ENCODE data around the gene SH3PXD2A.
"Not testable (repeated sequence)": the region's sequence is repeated elsewhere in the genome, so short reads cannot be mapped to it uniquely, and the experiment has no call there.

The SH3PXD2A gene

DNA sequence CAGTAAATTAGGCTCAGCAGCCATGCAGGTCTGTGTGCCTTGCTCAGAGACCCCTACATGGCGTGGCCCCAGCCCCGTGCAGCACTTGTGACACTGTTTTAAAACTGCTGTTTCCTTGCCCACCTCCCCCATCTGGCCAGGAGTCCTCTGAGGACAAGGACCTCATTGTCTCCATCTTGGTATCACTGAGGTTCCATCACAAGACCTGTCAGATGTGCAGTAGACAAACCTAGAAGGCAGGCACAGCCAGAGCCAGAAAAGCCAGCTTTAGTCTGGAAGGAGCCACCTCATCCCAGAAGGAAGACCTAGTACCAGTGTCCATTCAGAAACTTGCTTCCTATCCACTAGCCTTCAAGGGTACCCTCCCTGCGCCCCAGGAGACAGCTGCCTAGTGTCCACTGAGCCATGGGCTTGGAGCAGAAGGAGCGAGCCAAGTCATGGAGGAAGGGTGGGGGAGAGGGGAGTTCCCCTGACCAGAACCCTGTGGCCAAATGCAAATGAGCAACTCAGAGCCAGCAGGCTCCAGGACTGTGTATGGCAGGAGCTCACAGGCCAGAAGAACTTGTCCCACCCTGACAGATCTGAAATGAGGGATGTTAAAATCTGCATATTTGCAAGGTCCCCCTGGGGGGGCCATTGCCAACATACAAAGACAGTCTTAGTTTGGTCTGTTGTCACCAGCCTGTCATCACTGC lies 176.1 kb downstream of the SH3PXD2A start:
- DNase-seq: no peak

DNA sequence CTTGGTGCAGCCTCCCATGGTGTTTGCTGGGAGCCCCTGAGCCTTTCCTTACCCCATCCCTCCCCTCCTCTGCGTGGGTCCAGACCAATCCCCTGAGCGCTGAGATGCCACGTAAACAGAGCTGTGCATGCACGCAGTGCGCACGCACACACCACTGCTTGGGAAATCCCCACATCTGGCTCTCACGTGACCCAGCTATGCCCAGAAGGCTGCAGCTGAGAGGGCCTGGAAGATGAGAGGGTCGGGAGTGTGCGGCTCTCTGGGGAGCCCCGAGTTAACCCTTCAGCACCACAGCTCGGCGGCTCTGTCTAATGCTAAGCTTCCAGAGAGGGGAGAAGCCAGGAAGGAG lies 177.2 kb downstream of the SH3PXD2A start:
- peak; percentile 93 for DNase-seq

DNA sequence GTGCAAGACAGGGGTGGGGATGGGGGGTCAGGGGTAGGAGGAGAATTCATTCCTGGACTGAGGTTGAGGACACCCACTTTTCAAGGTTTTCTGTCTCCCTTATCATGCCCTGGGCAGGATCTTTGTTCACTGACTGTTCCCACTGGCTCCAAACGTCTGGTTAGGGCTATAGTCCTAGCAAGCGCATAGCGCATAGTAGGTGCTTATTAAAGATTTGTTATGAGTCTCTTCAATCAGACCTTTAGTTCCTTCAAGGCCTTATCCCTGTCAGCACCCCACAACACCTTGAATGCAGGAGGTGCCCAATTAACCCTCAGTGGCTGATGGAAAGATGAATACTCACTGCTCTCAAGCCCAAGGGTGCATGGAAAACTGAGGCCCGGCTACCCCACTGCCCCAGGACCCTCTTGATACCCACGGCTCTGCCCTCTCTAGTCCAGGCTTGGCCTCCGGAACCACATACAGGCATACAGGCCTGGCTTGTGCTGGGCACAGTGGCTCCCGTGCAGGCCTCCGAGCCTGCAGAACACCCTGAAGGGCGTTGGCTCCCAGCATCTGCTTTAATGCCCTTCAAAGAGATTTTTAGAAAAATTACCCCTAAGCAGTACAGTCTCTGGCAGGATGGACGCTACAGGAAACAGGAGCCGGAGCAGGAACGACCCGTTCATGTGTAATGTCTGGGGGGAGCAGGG lies 177.7 kb downstream of the SH3PXD2A start:
- no peak for DNase-seq

DNA sequence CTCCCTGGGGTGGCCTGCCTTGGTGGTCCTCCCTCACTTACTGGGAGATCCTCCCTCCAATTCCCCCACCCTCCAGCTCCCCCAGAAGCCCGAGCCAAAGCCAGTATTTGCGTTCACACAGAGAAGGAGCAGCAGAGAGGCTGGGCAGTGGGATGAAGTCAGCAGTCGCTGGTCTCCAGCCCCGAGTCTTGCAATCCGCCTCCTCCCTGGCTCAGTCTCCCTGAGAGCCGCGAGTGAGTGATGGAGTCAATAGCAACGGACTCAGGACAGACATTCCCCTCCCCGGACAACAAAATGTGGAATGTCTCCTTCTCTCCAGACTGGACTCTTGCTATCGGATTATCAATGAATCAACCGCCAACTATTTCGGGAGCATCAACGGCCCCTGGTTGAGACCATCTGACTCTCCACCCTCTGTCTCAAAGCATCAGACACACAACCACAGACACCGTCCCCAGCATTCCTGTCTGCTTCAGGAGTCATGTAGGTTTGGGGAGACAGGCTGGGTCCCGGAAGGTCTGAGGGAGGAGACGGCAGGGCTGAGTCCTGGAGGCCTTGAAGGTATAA lies 178.4 kb downstream of the SH3PXD2A start:
- DNase-seq: peak; percentile 50

DNA sequence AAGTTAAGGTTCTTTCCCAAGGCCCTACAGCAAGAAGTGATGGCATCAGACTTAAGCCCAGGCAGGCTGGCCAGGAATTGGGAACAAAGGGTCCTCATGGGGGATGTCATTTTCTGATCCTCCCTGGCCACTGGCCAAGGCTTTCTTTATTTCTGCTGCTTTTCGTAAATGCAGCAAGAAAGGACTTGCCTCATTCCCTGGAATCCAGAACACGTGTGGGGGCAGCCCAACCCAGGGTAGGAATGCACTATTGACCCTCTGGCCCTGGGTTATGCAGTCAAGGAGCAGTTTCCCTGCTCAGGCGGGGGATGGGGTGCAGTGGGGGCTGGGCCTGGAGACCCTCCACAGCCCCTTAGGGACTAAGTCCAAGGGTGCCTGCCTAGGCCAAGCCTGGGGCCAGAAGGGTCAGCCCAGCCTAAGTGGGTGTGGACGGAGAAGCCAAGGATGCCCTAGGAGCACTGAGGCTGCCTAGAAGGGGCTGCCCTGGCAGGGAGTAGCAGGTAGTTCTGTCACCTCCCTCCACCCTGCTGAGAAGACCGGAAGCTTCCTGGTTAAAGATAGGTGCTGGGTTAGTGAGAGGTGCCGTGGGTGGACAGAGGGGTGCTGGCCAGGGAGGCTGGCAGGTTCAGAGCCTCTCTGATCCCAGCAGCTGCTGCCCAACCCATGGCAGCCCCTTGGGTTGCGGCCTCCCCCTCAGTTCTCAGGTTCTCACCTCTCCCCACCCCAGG lies 179.2 kb downstream of the SH3PXD2A start:
- peak; percentile 12 for DNase-seq

DNA sequence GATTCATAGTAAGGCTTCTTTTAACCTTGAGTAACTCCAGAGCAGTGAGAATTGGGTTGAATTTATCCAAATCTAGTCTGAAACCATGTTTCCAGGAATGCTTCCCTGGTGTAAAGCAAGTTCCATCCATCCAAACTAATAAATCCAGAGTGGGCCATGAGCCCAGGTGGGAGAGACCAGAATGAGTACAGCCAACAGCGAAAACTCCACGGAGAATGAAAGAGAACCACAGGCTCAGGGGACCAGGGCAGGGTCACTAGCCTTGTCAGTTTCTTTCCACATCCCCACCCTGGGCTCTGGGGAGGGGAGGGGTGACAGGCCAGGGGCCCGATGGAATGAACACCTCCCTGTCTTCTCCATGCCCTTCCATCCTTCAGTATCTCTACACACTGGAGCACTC lies 181.8 kb downstream of the SH3PXD2A start:
- DNase-seq: no peak

DNA sequence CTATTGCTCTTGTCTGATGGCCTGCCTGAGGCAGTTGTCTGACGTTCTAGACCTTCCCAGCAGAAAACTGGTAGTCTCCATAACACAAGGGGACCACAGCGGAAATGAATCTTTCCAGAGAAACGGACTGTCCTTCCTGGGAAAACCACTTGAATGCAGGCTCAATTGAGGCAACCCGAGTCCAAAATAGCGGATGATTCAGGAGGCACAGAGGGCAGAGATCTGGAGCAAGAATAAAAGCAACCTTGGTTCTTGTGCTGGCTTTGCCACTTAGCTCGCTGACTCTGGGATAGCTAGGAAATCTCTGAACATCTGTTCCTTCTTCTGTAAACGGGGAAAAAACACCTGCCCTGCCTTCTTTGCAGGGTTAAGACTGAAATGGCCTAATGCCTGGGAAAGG lies 183.0 kb downstream of the SH3PXD2A start:
- DNase-seq: no peak

DNA sequence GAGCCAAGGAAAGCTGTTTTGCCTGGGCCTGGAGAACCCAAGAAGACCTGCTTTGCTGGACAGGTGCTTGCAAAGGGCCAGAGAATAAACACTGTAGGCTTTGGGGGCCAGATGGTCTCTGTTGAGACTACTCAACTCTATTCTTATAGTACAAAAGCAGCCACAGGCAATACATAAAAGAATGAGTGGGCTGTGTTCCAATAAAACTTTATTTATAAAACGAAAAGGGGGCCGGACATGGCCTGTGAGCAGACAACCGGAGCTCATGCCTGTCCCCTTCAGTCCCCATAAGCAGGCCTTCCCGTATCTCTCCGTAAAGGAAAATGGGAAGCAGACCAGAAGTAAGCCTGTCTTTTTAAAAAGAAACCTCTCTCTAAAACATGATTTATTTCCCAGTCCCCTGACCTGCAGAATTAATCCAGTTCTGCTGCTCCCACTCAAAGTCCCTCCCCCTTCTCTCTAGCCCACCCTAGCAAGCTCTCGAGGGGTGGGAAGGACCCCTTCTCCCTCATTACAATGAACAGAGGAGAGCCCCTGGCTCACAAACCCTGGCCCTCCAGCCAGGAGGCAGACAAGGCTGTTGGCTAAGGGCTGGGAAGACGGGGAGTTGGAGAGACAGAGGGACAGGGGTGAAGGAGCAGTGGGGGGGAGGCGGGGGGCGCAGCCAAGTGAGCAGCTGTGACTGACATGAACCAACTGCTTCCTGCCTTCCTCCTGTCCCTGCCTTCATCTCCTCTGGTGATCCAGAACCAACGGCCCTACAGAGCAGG lies 184.1 kb downstream of the SH3PXD2A start:
- no peak for DNase-seq

DNA sequence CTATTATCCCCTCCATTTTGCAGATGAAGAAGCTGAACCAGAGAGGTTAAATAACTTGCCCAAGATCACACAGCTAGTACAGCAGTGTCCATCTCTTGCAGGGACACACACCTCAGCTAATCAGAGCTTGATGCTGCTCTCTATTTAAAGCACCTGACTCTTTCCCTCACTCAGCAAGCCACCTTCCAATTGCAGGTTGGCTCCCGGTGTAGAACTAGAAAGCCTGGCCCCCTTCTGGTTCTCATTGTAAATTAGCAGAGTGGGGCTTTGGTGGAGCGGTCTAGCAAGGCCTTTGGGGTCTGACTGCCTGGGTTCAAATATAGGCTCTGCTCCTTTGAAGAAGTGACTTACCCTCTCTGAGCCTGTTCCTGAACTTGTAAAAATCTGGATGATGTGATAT lies 185.4 kb downstream of the SH3PXD2A start:
- DNase-seq: no peak

DNA sequence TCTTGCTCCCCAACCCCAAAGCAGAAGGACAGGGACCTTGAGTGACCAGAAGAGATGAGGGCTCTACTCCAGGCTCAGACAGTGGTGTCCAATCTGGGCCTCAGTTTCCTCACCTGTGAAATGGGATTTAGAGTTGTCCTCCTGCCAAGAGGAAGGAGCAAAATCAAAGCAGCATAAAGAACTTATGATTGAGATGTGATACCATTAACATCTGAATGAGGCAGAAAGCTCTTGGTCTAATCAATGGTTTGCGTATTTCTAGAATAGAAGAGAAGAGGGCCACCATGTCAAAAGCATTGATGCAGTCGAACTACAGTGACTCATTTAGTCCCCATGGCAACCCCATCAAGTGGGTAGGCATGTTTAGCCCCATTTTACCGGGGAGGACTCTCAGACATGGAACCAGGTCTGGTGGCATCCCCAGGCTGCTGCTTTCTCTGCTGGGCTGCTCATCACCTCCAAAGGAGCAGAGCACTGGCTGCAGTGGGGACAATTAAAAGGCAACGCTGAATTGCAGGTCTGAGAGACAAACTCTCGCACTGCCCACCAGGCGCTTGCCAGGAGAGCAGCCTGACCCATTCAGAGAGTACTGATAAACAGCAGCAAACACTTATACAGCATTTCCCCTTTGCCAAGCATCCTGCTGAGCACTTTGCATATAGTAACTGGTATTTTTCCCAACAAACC lies 186.0 kb downstream of the SH3PXD2A start:
- no peak for DNase-seq

DNA sequence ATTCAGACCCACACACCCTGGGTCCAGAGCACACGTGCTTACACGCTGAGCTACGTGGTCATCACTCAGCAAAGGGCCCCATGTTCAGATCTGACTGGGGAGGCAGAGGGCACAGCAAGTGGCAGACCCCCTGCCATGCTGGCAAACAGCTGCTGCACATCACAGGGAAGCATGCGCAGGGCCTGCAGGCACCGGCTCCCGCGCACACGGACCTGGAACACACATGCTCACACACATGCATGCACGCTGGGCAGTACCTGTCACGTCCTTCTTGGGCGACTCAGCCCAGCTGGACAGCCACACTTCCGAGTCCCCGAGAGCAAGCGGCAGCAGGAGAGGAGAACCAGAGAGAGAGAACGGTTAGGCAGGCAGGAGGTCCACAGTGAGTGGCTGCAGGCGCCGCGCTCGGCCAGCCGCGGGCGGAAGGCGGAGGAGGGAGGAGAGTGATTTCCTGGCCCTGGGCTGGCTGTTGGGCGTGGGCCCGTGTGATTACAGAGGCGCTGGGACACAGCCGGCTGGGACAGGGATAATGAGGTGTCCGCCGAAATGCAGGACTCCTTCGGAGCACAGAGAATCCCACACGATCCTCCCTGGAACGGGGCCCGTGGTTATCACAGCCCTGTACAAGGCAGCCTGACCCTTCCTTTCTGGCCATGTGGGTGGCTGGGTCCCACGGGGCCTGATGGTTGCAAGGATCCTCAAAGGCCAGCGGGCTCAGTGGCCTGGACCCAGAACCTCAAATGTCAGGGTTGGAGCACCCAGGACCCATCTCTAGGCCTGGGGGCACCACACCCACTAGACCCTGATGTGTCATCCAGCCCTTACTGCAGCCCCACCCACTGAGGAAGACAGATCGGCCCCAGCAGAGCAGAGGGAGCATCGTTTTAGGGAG lies 186.8 kb downstream of the SH3PXD2A start:
- peak; percentile 40 for DNase-seq

DNA sequence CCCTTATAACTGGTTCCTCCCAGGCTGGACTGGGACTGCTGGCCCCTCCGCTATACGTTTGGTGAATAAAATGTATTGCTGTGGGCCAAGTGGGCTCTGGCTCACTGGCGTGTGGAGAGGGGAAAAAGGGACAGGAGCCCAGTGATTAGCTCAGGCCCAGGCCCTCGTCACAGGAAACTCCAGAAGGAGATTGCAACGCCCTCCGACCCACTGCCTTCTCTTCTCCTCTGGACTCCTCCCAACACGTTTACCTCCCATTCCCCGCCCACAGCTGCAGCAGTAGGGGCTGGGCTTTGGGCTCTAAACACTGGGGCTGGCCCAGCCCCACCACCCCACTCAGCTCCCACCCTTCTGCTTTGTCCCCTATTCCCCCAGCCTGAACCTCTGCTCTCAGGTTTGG lies 188.0 kb downstream of the SH3PXD2A start:
- DNase-seq: no peak

DNA sequence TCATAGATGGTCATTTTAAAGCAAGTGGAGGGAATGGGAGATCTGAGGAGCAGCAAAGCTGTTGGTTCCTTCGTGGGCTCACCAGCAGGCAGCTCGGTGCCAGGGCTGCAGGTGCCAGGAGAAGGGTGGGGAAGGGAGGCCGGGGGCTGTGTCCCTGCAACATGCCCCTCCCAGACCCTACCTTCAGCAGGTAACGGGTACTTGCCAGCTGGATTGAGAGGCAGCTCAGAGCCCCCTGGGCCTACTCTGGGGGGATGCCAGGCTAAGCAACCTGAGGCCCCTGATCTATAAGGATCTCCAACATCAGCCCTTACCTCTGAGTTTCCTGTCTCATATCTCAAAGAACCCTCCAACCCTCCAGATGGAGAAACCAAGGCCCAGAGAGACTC lies 188.6 kb downstream of the SH3PXD2A start:
- DNase-seq: no peak

DNA sequence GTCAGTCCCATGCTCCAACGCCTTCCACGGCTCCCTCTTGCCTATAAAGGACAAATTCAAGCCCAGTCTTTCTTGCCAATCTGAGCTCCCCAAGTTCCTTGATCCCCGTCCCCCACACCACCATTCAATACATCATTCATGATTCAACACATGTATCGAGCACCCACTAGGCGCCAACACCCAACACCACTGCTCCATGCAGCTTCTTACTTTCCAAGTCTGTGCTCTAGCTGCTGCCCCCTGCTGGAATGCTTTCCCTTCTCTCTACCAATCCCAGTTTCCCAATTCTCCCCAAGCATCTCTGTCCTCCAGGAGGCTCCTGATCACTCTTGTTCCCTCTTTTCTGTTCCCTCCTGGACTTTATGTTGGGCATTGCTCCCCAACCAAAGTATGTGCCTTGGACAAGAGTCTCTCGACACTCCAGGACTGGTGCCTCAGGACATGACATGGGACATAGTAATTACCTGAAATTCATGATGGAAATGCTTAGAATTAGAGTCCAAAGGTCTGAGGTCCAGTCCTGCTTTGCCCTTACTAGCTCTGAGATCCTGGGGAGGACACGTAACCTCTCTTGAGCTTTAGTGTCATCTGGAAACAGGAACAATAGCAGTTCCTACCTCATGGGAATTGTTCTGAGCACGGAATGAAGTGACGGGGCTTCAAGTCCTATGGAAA lies 189.2 kb downstream of the SH3PXD2A start:
- peak; percentile 42 for DNase-seq

DNA sequence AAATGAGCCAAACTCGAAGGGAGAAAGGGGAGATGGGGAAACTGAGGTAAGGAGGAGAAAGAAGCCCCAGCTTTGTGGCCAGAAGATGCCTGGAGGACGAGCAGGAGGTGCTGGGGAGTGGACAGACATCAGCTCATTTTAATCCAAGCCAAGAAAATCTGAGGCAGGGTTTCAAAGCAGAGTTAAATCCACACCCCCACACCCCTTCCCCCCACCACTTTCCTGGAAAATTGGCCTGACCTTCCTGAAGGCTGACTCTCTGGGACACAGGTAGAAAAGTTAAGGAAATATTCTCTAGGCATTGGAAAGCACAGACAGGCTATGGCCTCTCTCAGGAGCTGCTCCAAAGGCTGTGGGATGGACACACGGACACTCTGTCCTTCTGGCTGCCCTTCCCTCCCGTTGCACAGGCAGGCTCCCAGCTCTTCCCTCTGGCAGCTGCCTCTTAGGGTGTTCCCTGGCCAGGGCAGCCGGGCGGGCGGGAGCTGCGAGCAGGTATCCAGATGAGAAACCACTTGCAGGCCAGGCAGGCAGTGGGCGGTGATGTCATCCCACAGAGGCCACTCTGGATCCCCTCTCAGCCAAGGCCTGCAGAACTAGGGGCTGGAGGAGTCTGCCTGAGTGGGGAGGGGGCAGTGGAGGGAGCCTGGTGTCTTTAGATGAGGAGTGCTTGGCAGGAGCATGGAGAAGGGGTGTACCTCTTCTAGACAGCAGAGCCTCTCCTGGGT lies 190.1 kb downstream of the SH3PXD2A start:
- no peak for DNase-seq

DNA sequence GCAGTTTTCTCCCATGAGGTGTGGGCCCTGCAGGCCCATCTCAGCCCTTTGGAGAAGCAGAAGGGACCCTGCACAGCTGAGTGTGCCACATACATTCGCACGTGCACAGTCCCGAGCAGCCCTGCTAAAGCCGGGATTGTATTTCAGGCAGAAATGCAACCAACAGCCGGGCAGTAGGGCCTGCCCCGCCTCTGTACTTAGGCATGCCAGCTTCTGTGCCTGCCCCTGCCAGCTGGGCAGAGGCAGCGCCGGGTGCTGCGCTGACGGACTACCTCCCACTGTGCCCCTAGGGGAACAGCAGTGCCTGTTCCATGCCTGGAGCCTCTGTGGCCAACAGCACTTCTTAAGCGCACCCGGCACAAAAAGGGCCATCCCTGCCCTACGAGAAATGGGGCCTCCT lies 191.6 kb downstream of the SH3PXD2A start:
- no peak for DNase-seq

DNA sequence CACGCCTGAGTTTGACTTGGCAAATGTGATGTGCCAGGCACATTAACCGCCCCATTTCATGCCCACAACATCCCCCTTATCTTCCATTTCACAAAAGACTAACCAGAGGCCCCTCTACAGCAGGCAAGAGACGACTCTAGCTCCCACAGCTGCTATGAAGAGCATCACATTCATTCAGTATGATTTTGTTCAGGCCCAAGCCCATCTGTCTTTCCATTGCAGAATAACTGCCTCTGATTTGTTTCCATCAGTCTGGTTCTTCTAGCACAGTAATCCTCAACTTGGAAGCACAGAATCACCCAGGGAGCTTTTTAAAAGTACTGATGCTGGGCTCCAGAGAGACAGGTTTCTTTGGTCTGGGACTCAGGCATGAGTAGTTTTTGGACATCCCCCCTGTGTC lies 192.1 kb downstream of the SH3PXD2A start:
- no peak for DNase-seq

DNA sequence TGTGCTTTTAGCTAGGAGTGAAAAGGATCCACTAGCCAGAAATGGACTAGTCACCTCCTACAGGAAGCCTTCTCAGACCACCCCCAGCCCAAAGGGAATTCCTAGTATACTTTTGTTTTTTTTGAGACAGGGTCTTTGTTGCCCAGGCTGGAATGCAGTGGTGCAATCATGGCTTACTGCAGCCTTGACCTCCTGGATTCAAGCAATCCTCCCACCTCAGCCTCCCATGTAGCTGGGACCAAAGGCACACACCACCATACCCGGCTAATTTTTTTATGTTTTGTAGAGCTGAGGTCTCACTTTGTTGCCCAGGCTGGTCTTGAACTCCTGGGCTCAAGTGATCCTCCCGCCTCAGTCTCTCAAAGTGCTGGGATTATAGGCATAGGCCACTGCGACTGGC lies 192.7 kb downstream of the SH3PXD2A start:
- not testable (repeated sequence) for DNase-seq

DNA sequence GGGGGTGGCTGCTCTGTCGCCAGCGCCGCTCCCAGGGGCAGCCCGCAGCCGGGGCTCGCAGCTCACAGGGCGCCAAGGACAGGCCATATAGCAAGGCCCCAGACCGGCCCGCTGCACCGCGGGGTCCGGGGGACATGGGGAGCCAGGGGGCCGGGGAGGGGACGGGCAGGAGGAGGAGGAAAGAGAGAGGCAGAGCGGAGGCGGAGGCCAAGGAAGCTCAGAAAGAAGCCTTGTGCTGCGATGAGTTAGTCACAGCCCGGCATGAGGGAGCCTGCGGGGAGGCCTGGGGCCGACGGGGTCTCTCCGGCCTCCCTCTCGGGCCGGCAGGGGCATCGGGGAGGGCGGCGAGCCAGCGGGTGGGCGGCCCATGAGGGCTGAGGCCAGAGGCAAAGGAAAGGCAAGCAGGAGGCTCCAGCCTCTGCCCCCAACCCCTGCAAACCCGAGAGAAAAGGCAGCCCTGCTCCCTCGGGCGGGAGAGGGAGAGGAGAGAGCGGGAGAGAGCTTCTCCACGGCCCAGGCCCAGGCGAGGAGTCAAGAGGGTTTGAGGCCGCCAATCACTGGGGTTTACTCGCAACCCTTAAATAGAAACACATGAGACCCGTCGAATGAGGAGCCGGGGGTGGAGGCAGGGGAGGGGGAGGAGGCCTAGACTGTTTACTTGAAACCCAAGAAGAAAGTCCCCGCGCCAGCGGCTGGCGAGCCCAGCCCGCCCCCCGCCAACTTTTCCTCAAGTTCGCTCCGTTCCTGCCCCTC lies 194.0 kb downstream of the SH3PXD2A start:
- DNase-seq: peak; percentile 85
